ENCODE measurements around the gene FZD1. TPM values are rescaled to one million over a fixed set of nuclear protein-coding genes. Genes with fewer than 3 reads are reported as not detected.

FZD1 gene
- total and polyA plus RNA-seq, 8 donors: 15.5 to 70.2 (median 59.9) TPM

GRCh38 chr7:91313113-91313512, 48.9 kb downstream of the FZD1 start:
- intact Hi-C loops (cut with DNase I): no loop called here
- no peak overlapping the region for H3K27ac ChIP-seq
- H3K36me3 ChIP-seq: no peaks in the 10 kb centered on the region
- H3K9me3 ChIP-seq: no peaks in the 10 kb centered on the region
- ATAC-seq: no peak
- DNase-seq: no peak
- H3K27me3 ChIP-seq: no peaks in the 10 kb centered on the region
- no peaks in the 10 kb centered on the region for H3K4me1 ChIP-seq
- no peak for TF ChIP-seq CTCF (IDR thresholded peaks at IDR 0.05)
- no peak overlapping the region for H3K4me3 ChIP-seq

- DNase-seq (no peak), ATAC-seq (no peak)
- intact Hi-C loops (cut with DNase I): no loop called here
- Histone ChIP-seq H3K4me1 (no peaks in the 10 kb centered on the region), H3K36me3 (no peaks in the 10 kb centered on the region), H3K9me3 (no peaks in the 10 kb centered on the region), H3K4me3 (no peak overlapping the region), H3K27me3 (no peaks in the 10 kb centered on the region), H3K27ac (no peak overlapping the region)
- TF ChIP-seq CTCF (IDR thresholded peaks at IDR 0.05): no peak
Measured at GRCh38 chr7:91314591-91315323, 50.5 kb downstream of the FZD1 start.

- ATAC-seq (no peak), DNase-seq (no peak)
- H3K36me3 ChIP-seq: no peaks in the 10 kb centered on the region
- H3K4me3 ChIP-seq: no peak overlapping the region
- no peak for TF ChIP-seq CTCF (IDR thresholded peaks at IDR 0.05)
- no peaks in the 10 kb centered on the region for H3K4me1 ChIP-seq
- no peaks in the 10 kb centered on the region for H3K9me3 ChIP-seq
- H3K27me3 ChIP-seq: no peaks in the 10 kb centered on the region
- intact Hi-C loops (cut with DNase I): no loop called here
- no peak overlapping the region for H3K27ac ChIP-seq
Measured at GRCh38 chr7:91316426-91316825, 52.2 kb downstream of the FZD1 start.

GRCh38 chr7:91319351-91319750, 55.1 kb downstream of the FZD1 start:
- no peak for TF ChIP-seq CTCF (IDR thresholded peaks at IDR 0.05)
- Histone ChIP-seq H3K36me3 (no peaks in the 10 kb centered on the region), H3K4me1 (no peaks in the 10 kb centered on the region), H3K27ac (no peak overlapping the region), H3K27me3 (no peaks in the 10 kb centered on the region), H3K9me3 (no peaks in the 10 kb centered on the region), H3K4me3 (no peak overlapping the region)
- ATAC-seq (no peak), DNase-seq (no peak)
- intact Hi-C loops (cut with DNase I): no loop called here

GRCh38 chr7:91320366-91321078, 56.3 kb downstream of the FZD1 start:
- H3K4me1 ChIP-seq: no peaks in the 10 kb centered on the region
- no peak for TF ChIP-seq CTCF (IDR thresholded peaks at IDR 0.05)

More at GRCh38 chr7:91320366-91321078, 56.3 kb downstream of the FZD1 start:
- Histone ChIP-seq H3K4me3 (no peak overlapping the region), H3K27ac (no peak overlapping the region), H3K36me3 (no peaks in the 10 kb centered on the region), H3K9me3 (no peaks in the 10 kb centered on the region), H3K27me3 (no peaks in the 10 kb centered on the region)
- intact Hi-C loops (cut with DNase I): no loop called here
- ATAC-seq: no peak
- no peak for DNase-seq

Measured in left lung (tissue), 10 donors.